K562 (cell line): ENCODE measurements around the gene CUL9. TPM values are rescaled to one million over a fixed set of nuclear protein-coding genes. Genes with fewer than 3 reads are reported as not detected.

Experiments
- CBFB ChIP-seq: sonication (generic); formaldehyde crosslinking; IDR thresholded peaks from 2 replicates; pipeline ENCODE4 v1.4.0; 2020; ENCODE audit warnings: mild to moderate bottlenecking, missing genetic modification reagents
- CXXC5 ChIP-seq: fragments of 250-450 bp; sonication (Bioruptor Pico); IDR thresholded peaks from 2 replicates; pipeline ENCODE4 v1.8.0; 2022; ENCODE audit warnings: inconsistent platforms, mild to moderate bottlenecking, moderate library complexity
- E2F8 ChIP-seq: fragments of 450-650 bp; IDR thresholded peaks from 2 replicates; pipeline ENCODE4 v1.7.1; 2018; ENCODE audit warnings: mild to moderate bottlenecking, low read depth; ENCODE audit not compliant: partially characterized antibody
- IRF9 ChIP-seq: fragments of 450-650 bp; IDR thresholded peaks from 2 replicates; pipeline ENCODE4 v1.6.1; 2016; ENCODE audit warnings: missing biosample characterization, missing genetic modification characterization
- KAT8 ChIP-seq: fragments of 450-650 bp; IDR thresholded peaks from 2 replicates; pipeline ENCODE4 v1.6.1; 2016; ENCODE audit warnings: low read depth, mild to moderate bottlenecking
- KDM4B ChIP-seq, 2 experiments: fragments of 450-650 bp in 1 of 2; sonication (generic) in 1 of 2; IDR thresholded peaks; 2 replicates each; pipeline ENCODE4 v1.6.1; 2016 to 2017; ENCODE audit warnings: borderline replicate concordance in 2 of 2, antibody characterized with exemption in 1 of 2, low read depth in 1 of 2, mild to moderate bottlenecking in 1 of 2
- MAZ ChIP-seq, 2 experiments: fragments of 450-650 bp in 1 of 2; sonication (generic) in 1 of 2; formaldehyde crosslinking; IDR thresholded peaks in 1 of 2; conservative IDR thresholded peaks in 1 of 2; 2 replicates each; pipeline versions ENCODE4 v1.4.0 to v1.5.0; 2020; ENCODE audit warnings: mild to moderate bottlenecking in 1 of 2, missing genetic modification reagents in 1 of 2
- RFX1 ChIP-seq: fragments of 450-650 bp; IDR thresholded peaks from 2 replicates; pipeline ENCODE4 v1.6.1; 2016; ENCODE audit warnings: mild to moderate bottlenecking, moderate library complexity
- SMAD2 ChIP-seq: fragments of 150-350 bp; IDR thresholded peaks from 2 replicates; pipeline ENCODE4 v1.6.1; 2014; ENCODE audit warnings: low read depth, mild to moderate bottlenecking, low read length
- SP1 ChIP-seq: sonication (generic); formaldehyde crosslinking; IDR thresholded peaks from 2 replicates; pipeline ENCODE4 v1.8.1; 2022; ENCODE audit warnings: mild to moderate bottlenecking, missing genetic modification reagents
- SRSF3 ChIP-seq: fragments of 200-400 bp; formaldehyde crosslinking; IDR thresholded peaks from 2 replicates; pipeline ENCODE4 v1.6.1; 2016; ENCODE audit warnings: mild to moderate bottlenecking, low read length, moderate library complexity; ENCODE audit not compliant: insufficient read depth
- TAL1 ChIP-seq: fragments of 450-650 bp; IDR thresholded peaks from 2 replicates; pipeline ENCODE4 v1.6.1; 2016; ENCODE audit warnings: mild to moderate bottlenecking
- ZBTB12 ChIP-seq: fragments of 250-450 bp; sonication (Bioruptor Pico); IDR thresholded peaks from 2 replicates; pipeline ENCODE4 v1.4.0; 2020
- ZBTB5 ChIP-seq: fragments of 450-650 bp; IDR thresholded peaks from 2 replicates; pipeline ENCODE4 v1.6.1; 2017; ENCODE audit warnings: antibody characterized with exemption
- ZKSCAN1 ChIP-seq: fragments of 150-350 bp; IDR thresholded peaks from 2 replicates; pipeline ENCODE4 v1.6.1; 2016; ENCODE audit warnings: low read depth, low read length
- ZNF354B ChIP-seq: fragments of 250-450 bp; sonication (Bioruptor Pico); IDR thresholded peaks from 2 replicates; pipeline ENCODE4 v1.4.0; 2020
- polyA plus RNA-seq, 8 experiments: library from polyadenylated mRNA; depleted of rRNA in 4 of 8; stranded (reverse) in 5 of 8; unstranded in 3 of 8; fragments of >200 nt; fragmentation: Nextera tagmentation in 2 of 8; fragmentation: Illumina TruSeq in 1 of 8; extraction: Ambion mirVana in 2 of 8; extraction: Trizol in 1 of 8; gene quantifications; 2 replicates each; pipeline versions ENCODE4 v1.2.1 to v1.2.3, GENCODE V29; 2011 to 2014; ENCODE audit warnings: inconsistent platforms in 1 of 8, missing spikeins in 1 of 8
- total RNA-seq, 7 experiments: library from RNA; depleted of rRNA in 6 of 7; stranded (reverse); fragments of >200 nt in 6 of 7; fragmentation: Illumina TruSeq in 2 of 7; extraction: Trizol in 2 of 7; gene quantifications; 2 replicates each; pipeline versions ENCODE4 v1.2.1 to v1.2.3, GENCODE V29; 2011 to 2021; ENCODE audit warnings: low replicate concordance in 1 of 7
- TF ChIP-seq, protein P1 (sequence below): sonication (generic); formaldehyde crosslinking; IDR thresholded peaks from 2 replicates; pipeline ENCODE4 v1.9.0; 2022; ENCODE audit warnings: mild to moderate bottlenecking, missing genetic modification reagents
- TF ChIP-seq, protein P2 (sequence below): fragments of 450-650 bp; IDR thresholded peaks from 2 replicates; pipeline ENCODE4 v1.6.1; 2016

The CUL9 gene
- total and polyA plus RNA-seq, 9 of the 15 experiments (the other 6 are each of a cell fraction or from before 2014, with no cell fraction given) = 0.50 to 20.7 (median 6.6) TPM

- TF ChIP-seq E2F8 (no peak), KAT8 (no peak), ZBTB12 (CRISPR knock-in tag) (no peak), ZNF354B (no peak), IRF9 (tag) (no peak), SP1 (CRISPR knock-in tag) (no peak), CBFB (CRISPR knock-in tag) (0 out of 2 replicates have a peak, but pooled peaks have one; percentile 70), RFX1 (no peak), KDM4B (IDR thresholded peaks at IDR 0.05; ENCODE audit: borderline replicate concordance in 2 of 2, low read depth in 1 of 2) (no peak), TAL1 (peak; percentile 54), SMAD2 (no peak), MAZ (CRISPR knock-in tag; conservative IDR thresholded peaks at IDR 0.05 in 1 of 2, IDR thresholded peaks at IDR 0.05 in 1 of 2) (peak; percentile 31 to 58; a peak in 3 of 4 replicates), ZKSCAN1 (no peak), ZBTB5 (no peak), SRSF3 (no peak), CXXC5 (CRISPR knock-in tag) (peak; percentile 49)
- TF ChIP-seq, protein P1, sequence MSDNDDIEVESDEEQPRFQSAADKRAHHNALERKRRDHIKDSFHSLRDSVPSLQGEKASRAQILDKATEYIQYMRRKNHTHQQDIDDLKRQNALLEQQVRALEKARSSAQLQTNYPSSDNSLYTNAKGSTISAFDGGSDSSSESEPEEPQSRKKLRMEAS (CRISPR knock-in tag) = peak; percentile 93
- TF ChIP-seq, protein P2, sequence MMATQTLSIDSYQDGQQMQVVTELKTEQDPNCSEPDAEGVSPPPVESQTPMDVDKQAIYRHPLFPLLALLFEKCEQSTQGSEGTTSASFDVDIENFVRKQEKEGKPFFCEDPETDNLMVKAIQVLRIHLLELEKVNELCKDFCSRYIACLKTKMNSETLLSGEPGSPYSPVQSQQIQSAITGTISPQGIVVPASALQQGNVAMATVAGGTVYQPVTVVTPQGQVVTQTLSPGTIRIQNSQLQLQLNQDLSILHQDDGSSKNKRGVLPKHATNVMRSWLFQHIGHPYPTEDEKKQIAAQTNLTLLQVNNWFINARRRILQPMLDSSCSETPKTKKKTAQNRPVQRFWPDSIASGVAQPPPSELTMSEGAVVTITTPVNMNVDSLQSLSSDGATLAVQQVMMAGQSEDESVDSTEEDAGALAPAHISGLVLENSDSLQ = no peak
Measured at GRCh38 chr6:43267619-43268354, 85.8 kb downstream of the CUL9 start (continued).
